ENCODE results near the gene PLPP7. TPM values are rescaled to one million over a fixed set of nuclear protein-coding genes. Genes with fewer than 3 reads are reported as not detected.
A peak's percentile ranks its signal among the peaks of the same experiment; 100 is the strongest.

Gene PLPP7
- total RNA-seq, 1 donor from 2014 or later = 1.5 TPM

GRCh38 chr9:131312822-131313770 lies 23.6 kb downstream of the PLPP7 start:
- no peak for DNase-seq (ENCODE audit: low spot score)
- Mint-ChIP-seq H3K27ac (ENCODE audit: unreplicated experiment) (no peak overlapping the region), H3K36me3 (ENCODE audit: low read depth) (no peaks in the 10 kb centered on the region), H3K9me3 (ENCODE audit: low read depth) (no peaks in the 10 kb centered on the region), H3K27me3 (ENCODE audit: low read depth) (peaks cover 5% of the 10 kb centered on the region), H3K4me1 (ENCODE audit: low read depth) (no peaks in the 10 kb centered on the region), H3K4me3 (ENCODE audit: unreplicated experiment) (no peak overlapping the region)
- no peak for TF ChIP-seq CTCF (IDR thresholded peaks at IDR 0.05)

- no peaks in the 10 kb centered on the region for H3K4me1 Mint-ChIP-seq (ENCODE audit: low read depth)
- no peaks in the 10 kb centered on the region for H3K9me3 Mint-ChIP-seq (ENCODE audit: low read depth)
- H3K27me3 Mint-ChIP-seq (ENCODE audit: low read depth) = peaks cover 12% of the 10 kb centered on the region
- H3K36me3 Mint-ChIP-seq (ENCODE audit: low read depth) = no peaks in the 10 kb centered on the region
- H3K27ac Mint-ChIP-seq (ENCODE audit: unreplicated experiment) = no peak overlapping the region
- no peak for TF ChIP-seq CTCF (IDR thresholded peaks at IDR 0.05)
- DNase-seq (ENCODE audit: low spot score) = peak; percentile 59
- no peak overlapping the region for H3K4me3 Mint-ChIP-seq (ENCODE audit: unreplicated experiment)
Measured at GRCh38 chr9:131318231-131319085, 28.9 kb downstream of the PLPP7 start.

- Mint-ChIP-seq H3K9me3 (ENCODE audit: low read depth) (no peaks in the 10 kb centered on the region), H3K36me3 (ENCODE audit: low read depth) (no peaks in the 10 kb centered on the region), H3K4me3 (ENCODE audit: unreplicated experiment) (no peak overlapping the region), H3K4me1 (ENCODE audit: low read depth) (no peaks in the 10 kb centered on the region), H3K27ac (ENCODE audit: unreplicated experiment) (no peak overlapping the region), H3K27me3 (ENCODE audit: low read depth) (peaks cover 12% of the 10 kb centered on the region)
- TF ChIP-seq CTCF (IDR thresholded peaks at IDR 0.05) = no peak
- peak; percentile 41 for DNase-seq (ENCODE audit: low spot score)
Measured at GRCh38 chr9:131319486-131319885, 30.0 kb downstream of the PLPP7 start.

GRCh38 chr9:131320031-131320685 lies 30.6 kb downstream of the PLPP7 start:
- peak; percentile 70 for DNase-seq (ENCODE audit: low spot score)
- Mint-ChIP-seq H3K27ac (ENCODE audit: unreplicated experiment) (no peak overlapping the region), H3K4me3 (ENCODE audit: unreplicated experiment) (no peak overlapping the region), H3K4me1 (ENCODE audit: low read depth) (no peaks in the 10 kb centered on the region), H3K9me3 (ENCODE audit: low read depth) (no peaks in the 10 kb centered on the region), H3K27me3 (ENCODE audit: low read depth) (peaks cover 12% of the 10 kb centered on the region), H3K36me3 (ENCODE audit: low read depth) (no peaks in the 10 kb centered on the region)
- TF ChIP-seq CTCF (IDR thresholded peaks at IDR 0.05) = no peak

GRCh38 chr9:131323629-131324028 lies 34.1 kb downstream of the PLPP7 start:
- TF ChIP-seq CTCF (IDR thresholded peaks at IDR 0.05) = no peak
- Mint-ChIP-seq H3K4me1 (ENCODE audit: low read depth) (peaks cover 8% of the 10 kb centered on the region), H3K27ac (ENCODE audit: unreplicated experiment) (no peak overlapping the region), H3K27me3 (ENCODE audit: low read depth) (peaks cover 3% of the 10 kb centered on the region), H3K36me3 (ENCODE audit: low read depth) (no peaks in the 10 kb centered on the region), H3K9me3 (ENCODE audit: low read depth) (peaks cover 2% of the 10 kb centered on the region), H3K4me3 (ENCODE audit: unreplicated experiment) (no peak overlapping the region)
- DNase-seq (ENCODE audit: low spot score) = peak; percentile 57

Measured in chondrocyte (in vitro differentiated cells).